ENCODE data around the gene AIP.

The AIP gene

DNA sequence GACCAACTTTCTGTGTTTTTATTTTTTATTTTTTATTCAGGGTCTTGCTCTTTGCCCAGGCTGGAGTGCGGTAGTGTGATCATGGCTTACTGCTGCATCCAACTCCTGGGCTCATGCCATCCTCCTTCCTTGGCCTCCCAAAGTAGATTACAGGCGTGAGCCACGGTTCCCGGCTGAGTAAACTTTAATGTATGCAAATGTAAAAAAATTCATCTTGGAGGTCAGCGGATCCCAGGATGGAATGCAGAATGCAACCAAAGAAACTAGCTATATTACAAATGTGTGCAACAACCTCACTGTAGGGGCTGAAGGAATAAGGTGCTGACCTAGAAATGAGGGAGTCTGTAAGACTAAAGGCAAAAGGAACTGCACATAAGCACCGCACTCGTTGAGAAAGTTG lies 31.3 kb downstream of the AIP start:
- H3K27me3 ChIP-seq = no peaks in the 10 kb centered on the region
- no peak overlapping the region for H3K9ac ChIP-seq
- no peak for TF ChIP-seq Cebpa-rat (IDR thresholded peaks at IDR 0.05)
- H3K4me1 ChIP-seq = peaks cover under 1 to 3% (median 2%) of the 10 kb centered on the region in 10 experiments; a peak in 19 of 20 replicates
- no peaks in the 10 kb centered on the region for H4K20me1 ChIP-seq
- H3K4me3 ChIP-seq = no peak overlapping the region
- no peaks in the 10 kb centered on the region for H3K36me3 ChIP-seq
- no peaks in the 10 kb centered on the region for H3K9me3 ChIP-seq (replicated peaks in 1 of 11)
- no peak overlapping the region for H3K4me2 ChIP-seq
- H3K27ac ChIP-seq = no peak overlapping the region

DNA sequence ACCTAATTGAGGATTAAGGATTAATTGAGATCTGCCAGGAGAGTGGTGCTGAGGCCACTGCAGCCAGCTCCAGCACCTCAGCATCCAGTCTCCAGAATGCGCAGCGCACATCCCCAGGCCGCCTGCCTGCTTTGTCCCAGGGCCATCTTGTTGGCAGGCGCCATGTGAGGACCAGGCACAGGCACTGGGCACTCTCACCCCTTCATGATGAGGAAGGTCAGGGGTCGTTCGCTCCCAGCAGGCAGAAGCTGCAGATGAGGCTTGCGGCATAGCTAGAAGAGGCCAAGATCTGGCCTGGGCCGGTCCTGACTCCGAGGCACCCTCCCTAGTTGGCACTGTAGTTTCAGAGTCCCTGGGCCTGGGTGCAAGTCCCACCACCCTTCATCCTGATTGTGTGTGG lies 34.0 kb downstream of the AIP start:
- H3K4me2 ChIP-seq = no peak overlapping the region
- H3K36me3 ChIP-seq = no peaks in the 10 kb centered on the region
- no peaks in the 10 kb centered on the region for H3K9me3 ChIP-seq (replicated peaks in 1 of 11)
- no peak overlapping the region for H3K4me3 ChIP-seq
- no peaks in the 10 kb centered on the region for H3K4me1 ChIP-seq
- no peak overlapping the region for H3K27ac ChIP-seq
- TF ChIP-seq Cebpa-rat (IDR thresholded peaks at IDR 0.05) = no peak
- no peaks in the 10 kb centered on the region for H4K20me1 ChIP-seq
- no peak overlapping the region for H3K9ac ChIP-seq
- H3K27me3 ChIP-seq = no peaks in the 10 kb centered on the region

DNA sequence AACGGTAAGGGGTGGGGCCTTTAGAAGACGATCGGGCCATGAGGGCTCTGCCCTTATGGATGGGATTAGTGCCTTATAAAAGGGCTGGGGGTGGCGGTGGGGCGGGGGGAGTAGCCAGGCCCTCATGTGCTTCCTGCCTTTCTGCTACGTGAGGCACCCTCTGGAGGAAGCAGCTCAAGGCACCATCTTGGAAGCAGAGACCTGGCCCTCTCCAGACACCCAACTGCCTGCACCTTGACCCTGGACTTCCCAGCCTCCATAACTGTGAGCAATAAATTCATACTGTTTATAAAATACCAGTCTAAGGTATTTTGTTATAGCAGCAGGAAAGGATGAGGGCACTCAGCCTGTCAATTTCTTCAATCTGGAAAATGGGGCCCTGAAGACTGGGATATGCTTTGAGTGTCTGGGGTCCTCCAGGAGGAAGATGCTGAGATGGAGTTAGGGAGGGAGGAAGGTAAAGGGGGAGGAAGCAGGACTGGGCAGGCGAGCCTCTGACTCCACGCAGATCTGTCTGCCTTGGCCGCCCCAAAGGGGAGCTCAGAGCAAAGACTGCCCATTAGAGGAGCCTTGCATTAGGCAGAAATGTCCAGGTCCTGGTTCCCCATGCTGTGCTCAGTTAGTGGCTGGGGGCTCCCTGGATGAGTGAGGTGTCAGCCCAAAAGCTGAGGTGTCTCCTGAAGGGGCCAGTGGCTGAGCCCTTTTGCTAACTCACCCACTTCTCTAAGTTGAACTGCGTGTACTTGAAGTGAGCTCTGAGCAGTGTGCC lies 35.1 kb downstream of the AIP start:
- H3K36me3 ChIP-seq = no peaks in the 10 kb centered on the region
- H3K27ac ChIP-seq = no peak overlapping the region
- no peaks in the 10 kb centered on the region for H3K9me3 ChIP-seq (replicated peaks in 1 of 11)
- H3K4me2 ChIP-seq = no peak overlapping the region
- H3K9ac ChIP-seq = no peak overlapping the region
- H3K27me3 ChIP-seq = no peaks in the 10 kb centered on the region
- TF ChIP-seq Cebpa-rat (IDR thresholded peaks at IDR 0.05) = no peak
- no peaks in the 10 kb centered on the region for H3K4me1 ChIP-seq
- no peaks in the 10 kb centered on the region for H4K20me1 ChIP-seq
- no peak overlapping the region for H3K4me3 ChIP-seq

DNA sequence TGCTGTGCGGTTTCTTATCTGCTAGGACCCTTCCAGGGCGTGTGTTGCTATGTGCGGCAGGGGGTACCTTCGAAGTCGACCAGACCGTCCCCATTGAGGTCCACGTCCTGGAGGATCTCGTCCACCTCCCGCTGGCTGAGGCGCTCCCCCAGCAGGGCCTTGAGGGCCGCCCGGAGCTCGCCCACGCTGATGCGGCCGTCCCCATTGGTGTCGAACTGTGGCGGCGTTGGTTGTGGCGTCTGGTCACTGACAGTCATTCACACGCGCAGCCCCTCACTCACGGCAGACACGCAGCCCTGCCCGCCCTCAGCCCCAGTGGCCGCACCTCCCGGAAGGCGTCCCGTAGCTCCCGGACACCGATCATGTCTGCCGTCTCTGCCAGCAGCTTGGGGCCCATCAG lies 36.9 kb downstream of the AIP start:
- TF ChIP-seq Cebpa-rat (IDR thresholded peaks at IDR 0.05) = no peak
- no peaks in the 10 kb centered on the region for H3K9me3 ChIP-seq (replicated peaks in 1 of 11)
- H3K27me3 ChIP-seq = no peaks in the 10 kb centered on the region
- H3K4me2 ChIP-seq = no peak overlapping the region
- H3K36me3 ChIP-seq = no peaks in the 10 kb centered on the region
- H3K4me3 ChIP-seq = no peak overlapping the region
- H3K27ac ChIP-seq = no peak overlapping the region
- H3K9ac ChIP-seq = no peak overlapping the region
- no peaks in the 10 kb centered on the region for H4K20me1 ChIP-seq
- H3K4me1 ChIP-seq = no peaks in the 10 kb centered on the region

DNA sequence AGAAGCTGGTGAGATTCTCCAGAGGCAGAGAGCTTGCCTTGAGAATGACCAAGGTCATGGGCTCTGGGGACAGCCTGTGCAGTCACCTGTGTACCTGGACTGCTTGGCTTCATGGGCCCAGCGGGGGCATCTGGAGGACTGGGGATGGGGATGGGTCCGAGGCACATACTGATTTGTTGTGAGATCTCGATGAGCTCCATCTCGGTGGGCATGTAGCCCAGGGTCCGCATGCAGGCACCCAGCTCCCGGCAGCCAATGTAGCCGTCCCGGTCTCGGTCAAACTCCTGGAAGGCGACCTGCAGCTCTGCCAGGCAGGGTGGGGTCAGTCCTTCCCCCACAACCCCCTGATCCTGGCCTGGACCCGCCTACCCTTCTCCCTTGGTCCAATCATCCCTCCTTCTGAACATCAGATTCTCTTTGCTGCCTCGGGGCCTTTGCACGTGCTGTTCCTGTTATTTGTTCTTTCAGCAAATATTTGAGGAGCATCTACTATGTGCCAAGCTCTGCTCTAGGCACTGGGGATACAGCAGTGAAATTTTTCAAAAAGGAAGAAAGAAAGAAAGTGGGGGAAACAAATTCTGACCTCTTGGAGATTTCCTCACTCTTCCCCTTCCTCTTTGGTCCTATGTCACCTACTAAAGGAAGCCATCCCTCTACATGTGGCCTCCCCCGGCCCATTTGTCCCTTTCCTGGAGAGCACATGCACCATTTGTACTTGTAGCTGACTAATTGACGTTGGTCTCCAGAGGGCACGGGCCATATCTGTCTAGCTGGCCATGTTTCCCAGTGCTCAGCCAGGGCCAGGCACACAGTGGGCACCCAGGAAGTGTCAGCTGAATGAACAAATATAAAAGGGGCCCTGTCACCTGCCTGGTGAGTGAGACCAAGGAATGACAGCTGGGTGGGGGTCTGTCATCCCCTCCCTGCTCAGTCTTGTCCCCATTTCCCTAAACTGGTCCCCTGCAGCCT lies 38.3 kb downstream of the AIP start:
- Histone ChIP-seq H3K4me2 (no peak overlapping the region), H3K4me1 (no peaks in the 10 kb centered on the region), H4K20me1 (no peaks in the 10 kb centered on the region), H3K36me3 (no peaks in the 10 kb centered on the region), H3K9ac (no peak overlapping the region), H3K9me3 (replicated peaks in 1 of 11) (no peaks in the 10 kb centered on the region), H3K27me3 (no peaks in the 10 kb centered on the region), H3K4me3 (no peak overlapping the region), H3K27ac (no peak overlapping the region)
- TF ChIP-seq Cebpa-rat (IDR thresholded peaks at IDR 0.05) = no peak

DNA sequence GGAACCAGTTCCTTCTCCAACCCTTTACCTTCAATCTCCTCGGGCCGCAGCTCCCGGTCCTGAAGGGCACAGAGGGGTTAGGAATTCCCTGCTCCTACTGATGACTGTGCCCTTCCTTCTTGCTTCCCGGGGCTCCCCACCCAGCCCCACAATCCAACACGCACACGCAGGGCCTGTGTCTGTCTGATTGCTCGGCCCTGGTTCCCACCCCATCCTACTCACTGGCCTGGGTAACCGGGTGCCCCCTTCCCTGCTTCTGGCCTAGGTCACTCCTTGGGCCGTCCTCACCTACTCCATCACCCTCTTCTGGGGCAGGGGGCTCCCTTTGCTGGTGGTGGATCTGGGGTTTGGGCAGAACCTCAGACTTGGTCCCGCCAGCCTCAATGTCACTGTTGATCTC lies 39.1 kb downstream of the AIP start:
- no peak for TF ChIP-seq Cebpa-rat (IDR thresholded peaks at IDR 0.05)
- peaks cover 0 to 5% (median 0%) of the 10 kb centered on the region in 11 experiments; a peak in 2 of 22 replicates for H3K9me3 ChIP-seq (replicated peaks in 1 of 11)
- no peaks in the 10 kb centered on the region for H3K4me1 ChIP-seq

DNA sequence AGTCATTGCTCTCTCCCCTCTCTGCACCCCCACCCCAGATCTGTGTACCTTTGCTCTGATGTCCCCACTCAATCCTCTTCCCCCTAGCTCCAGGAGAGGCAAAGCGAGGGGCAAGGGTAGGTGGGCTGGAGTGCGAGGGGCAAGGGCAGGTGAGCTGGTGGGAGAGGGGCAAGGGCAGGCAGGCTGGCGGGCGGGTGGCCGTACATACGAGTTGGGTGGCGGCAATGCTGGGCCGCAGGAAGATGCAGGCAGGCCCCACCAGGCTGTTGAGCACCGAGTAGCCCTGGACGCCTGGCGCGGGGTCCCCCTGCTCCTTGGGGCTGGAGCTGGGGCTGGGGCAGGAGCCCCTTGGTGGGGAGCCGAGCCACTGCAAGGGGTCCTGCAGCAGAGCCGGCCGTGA lies 39.5 kb downstream of the AIP start:
- Histone ChIP-seq H3K27me3 (no peaks in the 10 kb centered on the region), H3K9me3 (replicated peaks in 1 of 11) (peaks cover 0 to 5% (median 0%) of the 10 kb centered on the region in 11 experiments; a peak in 4 of 22 replicates), H3K27ac (no peak overlapping the region), H3K9ac (no peak overlapping the region), H3K4me2 (no peak overlapping the region), H3K4me1 (no peaks in the 10 kb centered on the region), H3K36me3 (no peaks in the 10 kb centered on the region), H4K20me1 (no peaks in the 10 kb centered on the region), H3K4me3 (no peak overlapping the region)
- no peak for TF ChIP-seq Cebpa-rat (IDR thresholded peaks at IDR 0.05)

More for the DNA sequence above, 39.1 kb downstream of the AIP start:
- no peaks in the 10 kb centered on the region for H4K20me1 ChIP-seq
- no peaks in the 10 kb centered on the region for H3K27me3 ChIP-seq
- H3K36me3 ChIP-seq = no peaks in the 10 kb centered on the region
- H3K4me3 ChIP-seq = no peak overlapping the region
- H3K27ac ChIP-seq = no peak overlapping the region
- no peak overlapping the region for H3K4me2 ChIP-seq
- no peak overlapping the region for H3K9ac ChIP-seq

DNA sequence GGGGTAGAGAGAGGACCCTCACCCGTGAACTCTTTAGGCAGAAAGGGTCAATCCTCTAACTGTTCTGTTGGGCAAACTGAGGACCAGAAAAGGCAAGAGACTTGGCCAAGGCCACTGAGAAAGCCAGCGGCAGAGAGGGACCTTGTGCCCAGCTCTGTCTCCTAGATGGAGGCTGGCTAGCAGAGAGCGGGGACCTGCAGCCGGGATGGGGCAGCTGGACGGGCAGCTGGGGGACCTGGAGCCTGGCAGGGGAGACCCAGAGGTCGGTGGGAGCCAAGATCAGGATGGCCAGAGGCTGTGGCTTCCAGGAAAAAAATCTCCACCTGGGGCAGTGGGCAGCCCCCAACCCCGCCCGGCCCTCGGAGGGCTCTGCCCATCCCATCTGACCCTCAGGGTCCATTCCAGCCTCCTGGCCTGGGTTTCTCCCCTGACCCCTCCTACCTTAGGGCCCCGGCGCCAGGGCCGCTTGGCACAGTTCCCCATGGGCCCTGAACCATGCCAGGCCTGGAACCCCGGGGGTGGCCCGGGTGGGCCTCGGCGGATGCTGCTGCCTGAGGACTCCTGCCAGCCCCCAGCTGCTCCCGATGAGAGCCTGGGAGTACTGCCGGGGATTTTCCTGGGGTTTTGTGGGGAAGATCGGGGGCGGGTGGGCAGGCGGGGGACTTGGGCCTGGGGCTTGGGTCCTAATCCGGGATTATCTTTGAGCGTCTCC lies 40.2 kb downstream of the AIP start, which contains the start of gene CABP2:
TSS of gene CABP2 (minus strand) at position 603 of the 712 bp plus-strand sequence. CDS start at position 483, 120 bp downstream.
- no peak within 1 kb of the TSS for H3K4me3 ChIP-seq
- no peak for TF ChIP-seq Cebpa-rat (IDR thresholded peaks at IDR 0.05)
- peaks cover 0 to 6% (median 0%) of the 10 kb centered on the region in 11 experiments; a peak in 7 of 22 replicates for H3K9me3 ChIP-seq (replicated peaks in 1 of 11)
- H3K27ac ChIP-seq = no peak within 1 kb of the TSS
- no peak within 1 kb of the TSS for H3K4me2 ChIP-seq
- H3K9ac ChIP-seq = no peak within 1 kb of the TSS; a peak in 1 of 22 replicates
- no peaks in the 10 kb centered on the region for H3K27me3 ChIP-seq
- H3K36me3 ChIP-seq = no peaks in the 10 kb centered on the region
- H4K20me1 ChIP-seq = no peaks in the 10 kb centered on the region
- no peaks in the 10 kb centered on the region for H3K4me1 ChIP-seq

All from BLaER1 treated with 17β-estradiol and CSF1 and Interleukin-3, amounts not matched to agents 10 nM and 100 nM (cell line).